ENCODE results near the gene VEZT.
"Not testable (repeated sequence)": the region's sequence is repeated elsewhere in the genome, so short reads cannot be mapped to it uniquely, and the experiment has no call there.

The VEZT gene

GRCh38 chr12:95258151-95258550, 40.5 kb downstream of the VEZT start:
- DNase-seq, result no peak

- DNase-seq, result no peak
Measured at GRCh38 chr12:95258803-95259202, 41.2 kb downstream of the VEZT start.

- no peak for DNase-seq
Measured at GRCh38 chr12:95259368-95259767, 41.8 kb downstream of the VEZT start.

- DNase-seq, result no peak
Measured at GRCh38 chr12:95261109-95261508, 43.5 kb downstream of the VEZT start.

- DNase-seq, result no peak
Measured at GRCh38 chr12:95262808-95263207, 45.2 kb downstream of the VEZT start.

GRCh38 chr12:95265765-95266164, 48.2 kb downstream of the VEZT start:
- no peak for DNase-seq

- DNase-seq, result no peak
Measured at GRCh38 chr12:95266254-95266653, 48.6 kb downstream of the VEZT start.

- no peak for DNase-seq
Measured at GRCh38 chr12:95269892-95270291, 52.3 kb downstream of the VEZT start.

GRCh38 chr12:95271465-95271864, 53.9 kb downstream of the VEZT start:
- no peak for DNase-seq

GRCh38 chr12:95277139-95277538, 59.5 kb downstream of the VEZT start:
- no peak for DNase-seq

- no peak for DNase-seq
Measured at GRCh38 chr12:95279856-95280255, 62.2 kb downstream of the VEZT start.

GRCh38 chr12:95282266-95282665, 64.7 kb downstream of the VEZT start:
- no peak for DNase-seq

- no peak for DNase-seq
Measured at GRCh38 chr12:95283371-95283770, 65.8 kb downstream of the VEZT start.

- DNase-seq, result no peak
Measured at GRCh38 chr12:95286713-95287112, 69.1 kb downstream of the VEZT start.

GRCh38 chr12:95291501-95291900, 73.9 kb downstream of the VEZT start:
- no peak for DNase-seq

GRCh38 chr12:95298916-95299315, 81.3 kb downstream of the VEZT start:
- DNase-seq, result no peak

GRCh38 chr12:95300286-95300685, 82.7 kb downstream of the VEZT start:
- DNase-seq, result no peak

- no peak for DNase-seq
Measured at GRCh38 chr12:95303476-95303875, 85.9 kb downstream of the VEZT start.

GRCh38 chr12:95304673-95305198, 87.1 kb downstream of the VEZT start:
- DNase-seq, result no peak

GRCh38 chr12:95312656-95313055, 95.0 kb downstream of the VEZT start:
- DNase-seq, result no peak

GRCh38 chr12:95314756-95315155, 97.1 kb downstream of the VEZT start:
- not testable (repeated sequence) for DNase-seq

GRCh38 chr12:95316798-95317197, 99.2 kb downstream of the VEZT start:
- DNase-seq, result no peak

- DNase-seq, result no peak
Measured at GRCh38 chr12:95318071-95318545, 100.5 kb downstream of the VEZT start.

GRCh38 chr12:95319694-95320331, 102.2 kb downstream of the VEZT start:
- DNase-seq, result no peak

All from retina (tissue), 1 donor.